ENCODE data around the gene PTPN20.
"Not testable (repeated sequence)": the region's sequence is repeated elsewhere in the genome, so short reads cannot be mapped to it uniquely, and the experiment has no call there.

DNA sequence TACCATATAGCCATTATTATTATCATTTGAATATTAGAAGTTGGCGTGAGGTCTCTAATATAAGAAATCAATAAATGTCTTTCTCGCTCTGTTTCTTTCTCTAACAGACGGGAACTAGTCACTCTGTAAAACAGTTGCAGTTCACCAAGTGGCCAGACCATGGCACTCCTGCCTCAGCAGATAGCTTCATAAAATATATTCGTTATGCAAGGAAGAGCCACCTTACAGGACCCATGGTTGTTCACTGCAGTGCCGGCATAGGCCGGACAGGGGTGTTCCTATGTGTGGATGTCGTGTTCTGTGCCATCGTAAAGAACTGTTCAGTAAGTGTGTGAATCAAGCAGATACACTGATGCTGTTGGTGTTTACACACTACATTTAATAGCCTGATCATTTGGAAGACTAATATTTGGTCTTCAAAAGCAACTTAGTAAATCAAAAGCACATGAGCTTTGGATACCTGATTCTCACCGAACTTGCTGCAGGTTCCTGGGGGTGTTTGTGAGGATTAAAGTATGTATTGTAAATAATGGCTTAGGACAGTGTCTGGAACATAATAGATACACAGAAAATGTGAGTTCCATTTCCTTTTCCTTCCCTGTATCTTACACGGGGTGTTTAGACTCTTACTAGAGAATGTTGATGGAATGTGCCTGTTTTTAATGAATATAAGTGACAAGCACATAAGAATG lies 76.2 kb downstream of the PTPN20 start:
- TF ChIP-seq CTCF, POLR2AphosphoS5, POLR2A (IDR thresholded peaks at IDR 0.05): not testable (repeated sequence)
